ENCODE measurements around the gene GLMN. TPM values are rescaled to one million over a fixed set of nuclear protein-coding genes. Genes with fewer than 3 reads are reported as not detected.

GLMN gene
- total RNA-seq (2016; rRNA removed; fragmentation: Illumina TruSeq; extraction: Trizol) (18.4 and 27.8 TPM in 2 replicates), polyA plus RNA-seq (2011; rRNA removed) (5.2 and 5.9 TPM in 2 replicates), polyA minus RNA-seq (2011; rRNA and poly(A)+ RNA removed; ENCODE audit: low replicate concordance) (0.74 and 0.96 TPM in 2 replicates), Bru-seq, nascent RNA (percentile 74 among the genes with signal in this experiment), BruChase-seq, experiment 1, labeled RNA remaining after a 6-hour chase (percentile 82 among the genes with signal in this experiment), BruChase-seq, experiment 2, labeled RNA remaining after a 2-hour chase (percentile 85 among the genes with signal in this experiment)
- 5.5 and 8.7 TPM in 2 replicates for total RNA-seq (2016; cell fraction: cytosol; rRNA removed; fragmentation: Illumina TruSeq; extraction: Trizol; ENCODE audit: low read depth)
- total RNA-seq (2016; cell fraction: insoluble cytoplasmic fraction; rRNA removed; fragmentation: Illumina TruSeq; extraction: Trizol): 19.1 and 26.2 TPM in 2 replicates
- total RNA-seq (2016; cell fraction: membrane; rRNA removed; fragmentation: Illumina TruSeq; extraction: Trizol): 8.2 and 8.5 TPM in 2 replicates
- 24.4 and 26.3 TPM in 2 replicates for total RNA-seq (2016; cell fraction: nucleus; rRNA removed; fragmentation: Illumina TruSeq; extraction: Trizol)
- polyA plus RNA-seq (2011; cell fraction: cytosol; rRNA removed): 1.0 and 1.8 TPM in 2 replicates
- 4.1 and 6.7 TPM in 2 replicates for polyA plus RNA-seq (2011; cell fraction: nucleus; rRNA removed)
- 5.8 and 8.6 TPM in 2 replicates for polyA plus RNA-seq (2012)
- polyA plus RNA-seq (2016; cell fraction: cytosol; fragmentation: Illumina TruSeq; extraction: Trizol; ENCODE audit: low read depth): 3.6 and 4.2 TPM in 2 replicates
- polyA plus RNA-seq (2016; cell fraction: insoluble cytoplasmic fraction; fragmentation: Illumina TruSeq; extraction: Trizol; ENCODE audit: low read depth): 21.0 and 21.8 TPM in 2 replicates
- 5.6 and 6.0 TPM in 2 replicates for polyA plus RNA-seq (2016; cell fraction: membrane; fragmentation: Illumina TruSeq; extraction: Trizol; ENCODE audit: low read depth)
- 38.7 and 49.5 TPM in 2 replicates for polyA plus RNA-seq (2016; cell fraction: nucleus; fragmentation: Illumina TruSeq; extraction: Trizol; ENCODE audit: insufficient read depth, low read depth)
- polyA minus RNA-seq (2011; cell fraction: cytosol; rRNA and poly(A)+ RNA removed): 1.4 and 1.6 TPM in 2 replicates
- polyA minus RNA-seq (2011; cell fraction: nucleus; rRNA and poly(A)+ RNA removed): 21.6 and 23.6 TPM in 2 replicates
- long read RNA-seq, experiment 1, transcript GLMN-201 (19 exons, 1,995 nt): major isoform, 11 of 26 reads
- long read RNA-seq, experiment 1, partial matches to known transcripts: 5 of 26 reads
- long read RNA-seq, experiment 1, other reads (novel, unspliced or antisense): 9 of 26 reads
- long read RNA-seq, experiment 2, partial matches to known transcripts: 11 of 22 reads
- long read RNA-seq, experiment 2, other reads (novel, unspliced or antisense): 5 of 22 reads

GRCh38 chr1:92298573-92299476, at the start of gene GLMN, which contains the start of gene RPAP2:
TSS of gene GLMN (minus strand) at chr1:92298987. CDS start at chr1:92297999, 988 bp downstream.
TSS of gene RPAP2 (plus strand) at chr1:92299059. CDS start at chr1:92299074, 15 bp downstream.
- Histone ChIP-seq H3K27ac (ENCODE audit: extremely low read length, insufficient read depth, low read length) (peak within 1 kb of the TSS; percentile 92), H3K4me1 (ENCODE audit: insufficient read depth, low read length) (peaks cover 20% of the 10 kb centered on the region), H3K79me2 (ENCODE audit: insufficient read depth, low read length) (peaks cover 31% of the 10 kb centered on the region), H3K27me3 (ENCODE audit: control insufficient read depth in 1 of 2, insufficient read depth in 2 of 2, low read length in 2 of 2) (no peaks in the 10 kb centered on the region), H3K4me2 (ENCODE audit: low read depth, low read length) (peak within 1 kb of the TSS; percentile 88), H3K36me3 (replicated peaks in 1 of 2; ENCODE audit: control insufficient read depth in 1 of 2, insufficient read depth in 2 of 2, low read length in 2 of 2) (peaks cover 0 to 17% of the 10 kb centered on the region in 2 experiments; a peak in 1 of 5 replicates), H3K4me3 (replicated peaks in 1 of 3; ENCODE audit: insufficient read depth in 1 of 3, low read depth in 2 of 3, low read length in 3 of 3) (peak within 1 kb of the TSS; percentile 79 to 98 (median 85)), H4K20me1 (ENCODE audit: insufficient read depth, low read length) (peaks cover 9% of the 10 kb centered on the region; the same call in 1 of the 2 replicates), H3K9me3 (ENCODE audit: low read length) (no peaks in the 10 kb centered on the region), H3K9ac (ENCODE audit: insufficient read depth, low read depth, low read length) (peak within 1 kb of the TSS; percentile 92), H2AFZ (ENCODE audit: low read length) (peak within 1 kb of the TSS; percentile 66)
- DNase-seq (ENCODE audit: low spot score) (peak; percentile 63), FAIRE-seq (peak; percentile 48), ATAC-seq (peak; percentile 98)
- POLR2A ChIA-PET: interaction anchor here (0.8 to 1.4 kb wide), 3 partner anchors 11 to 143 kb away, joined by 3 to 4 read pairs (median 4); no protein-coding TSS in a partner anchor
- intact Hi-C loops (cut with micrococcal nuclease; ENCODE audit: unreplicated experiment) (loop anchor here (1.0 to 10.0 kb wide), 3 partner anchors 11 to 774 kb away; no protein-coding TSS in a partner anchor), in situ Hi-C loops (cut with HindIII; ENCODE audit: extremely low pct_ligation_motif_present, low pct_unique_long_range_greater_than_20kb) (loop anchor here (10.0 kb wide), 1 partner anchor 784 kb away; no protein-coding TSS in a partner anchor)
- BruUV-seq (replicated peaks): no TSS peak
- 0% methylated on average over 14 of the region's 76 CpGs for WGBS (ENCODE audit: low lambda C conversion rate)
- CTCF ChIA-PET (ENCODE audit: low intra/inter-chr PET ratio, low total read pairs): no interaction called here
- TF ChIP-seq E2F2 (CRISPR knock-in tag; IDR thresholded peaks at IDR 0.05; ENCODE audit: borderline replicate concordance): 0 out of 2 replicates have a peak, but pooled peaks have one; percentile 51
- peak; percentile 93; the same call in 1 of the 2 replicates for TF ChIP-seq KDM5B (CRISPR knock-in tag; IDR thresholded peaks at IDR 0.05; ENCODE audit: borderline replicate concordance)
- TF ChIP-seq FOXJ3 (CRISPR knock-in tag; IDR thresholded peaks at IDR 0.05; ENCODE audit: borderline replicate concordance): peak; percentile 16; the same call in 1 of the 2 replicates
- TF ChIP-seq KLF9 (CRISPR knock-in tag; IDR thresholded peaks at IDR 0.05; ENCODE audit: low read depth): no peak
- peak; percentile 50; the same call in 1 of the 2 replicates for TF ChIP-seq MAZ (IDR thresholded peaks at IDR 0.05; ENCODE audit: borderline replicate concordance, low read depth, low read length)
- peak; percentile 68 for TF ChIP-seq MAZ (CRISPR knock-in tag; IDR thresholded peaks at IDR 0.05; ENCODE audit: low read depth)
- TF ChIP-seq ZNF607 (CRISPR knock-in tag; IDR thresholded peaks at IDR 0.05; ENCODE audit: borderline replicate concordance): peak; percentile 62; the same call in 1 of the 2 replicates
- TF ChIP-seq ZNF883 (CRISPR knock-in tag; IDR thresholded peaks at IDR 0.05; ENCODE audit: not compliant biosample characterization): peak; percentile 63
- TF ChIP-seq KDM4B (CRISPR knock-in tag; IDR thresholded peaks at IDR 0.05): peak; percentile 73; the same call in 1 of the 2 replicates
- no peak for TF ChIP-seq CCAR2 (optimal IDR thresholded peaks at IDR 0.05; ENCODE audit: low read depth, low read length)
- no peak for TF ChIP-seq ZNF496 (CRISPR knock-in tag; IDR thresholded peaks at IDR 0.05; ENCODE audit: insufficient replicate concordance)
- no peak for TF ChIP-seq MBNL3 (CRISPR knock-in tag; conservative IDR thresholded peaks at IDR 0.05)
- TF ChIP-seq STAG1 (CRISPR knock-in tag; IDR thresholded peaks at IDR 0.05): no peak; the same call in 1 of the 2 replicates
- no peak for TF ChIP-seq HMGA1 (CRISPR knock-in tag; conservative IDR thresholded peaks at IDR 0.05)
- TF ChIP-seq MLX (CRISPR knock-in tag; IDR thresholded peaks at IDR 0.05): no peak
- no peak for TF ChIP-seq NFATC3 (CRISPR knock-in tag; IDR thresholded peaks at IDR 0.05)
